ENCODE results near the gene TMEM120A.

TMEM120A gene

DNA sequence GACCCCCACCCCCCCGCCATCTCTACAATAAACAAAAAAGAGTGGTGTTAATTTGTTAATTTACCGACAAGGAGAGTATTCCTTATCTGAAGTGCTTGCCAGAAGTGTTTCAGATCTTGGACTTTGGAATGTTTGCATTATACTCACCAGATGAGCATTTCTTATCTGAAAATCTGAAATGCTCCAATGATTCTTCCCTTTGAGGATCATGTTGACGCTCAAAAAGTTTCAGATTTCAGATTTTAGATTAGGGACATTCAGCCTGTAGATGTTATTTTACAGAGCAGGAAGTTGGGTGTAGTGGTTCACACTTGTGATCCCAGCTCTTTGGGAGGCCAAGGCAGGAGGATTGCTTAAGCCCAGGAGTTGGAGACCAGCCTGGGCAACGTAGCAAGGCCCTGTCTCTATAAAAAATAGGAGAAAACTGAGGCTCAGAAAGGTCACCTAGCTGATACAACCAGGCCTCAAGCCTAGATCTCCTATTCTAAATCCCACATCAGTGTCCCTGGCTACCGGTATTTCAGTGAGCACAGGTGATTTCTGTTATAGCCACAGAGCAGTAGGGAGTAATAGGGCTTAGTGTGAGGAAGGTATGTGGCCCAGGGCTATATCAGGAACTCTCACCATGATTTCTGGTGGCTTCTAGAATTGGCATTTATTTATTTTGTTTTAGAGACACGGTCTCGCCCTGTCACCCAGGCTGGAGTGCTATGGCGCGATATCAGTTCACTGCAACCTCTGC is 35.4 kb downstream of the TMEM120A start:
- no peaks in the 10 kb centered on the region for H3K27me3 ChIP-seq (ENCODE audit: control insufficient read depth, insufficient read depth, low read length, poor library complexity, severe bottlenecking)
- H3K36me3 ChIP-seq (ENCODE audit: control insufficient read depth, insufficient read depth, low read length): peaks cover 9% of the 10 kb centered on the region
- H3K4me1 ChIP-seq (ENCODE audit: control insufficient read depth, insufficient read depth, low read length): peaks cover 22% of the 10 kb centered on the region
- H3K9me3 ChIP-seq (ENCODE audit: control insufficient read depth, low read length): no peaks in the 10 kb centered on the region
- WGBS, 2 experiments: 96 to 98% methylated on average over 9 of the region's 9 CpGs
- H3K27ac ChIP-seq (ENCODE audit: insufficient read depth, low read depth, low read length, poor library complexity, severe bottlenecking): no peak overlapping the region
- no peak overlapping the region for H3K4me3 ChIP-seq (ENCODE audit: insufficient read depth, low read depth, low read length)

DNA sequence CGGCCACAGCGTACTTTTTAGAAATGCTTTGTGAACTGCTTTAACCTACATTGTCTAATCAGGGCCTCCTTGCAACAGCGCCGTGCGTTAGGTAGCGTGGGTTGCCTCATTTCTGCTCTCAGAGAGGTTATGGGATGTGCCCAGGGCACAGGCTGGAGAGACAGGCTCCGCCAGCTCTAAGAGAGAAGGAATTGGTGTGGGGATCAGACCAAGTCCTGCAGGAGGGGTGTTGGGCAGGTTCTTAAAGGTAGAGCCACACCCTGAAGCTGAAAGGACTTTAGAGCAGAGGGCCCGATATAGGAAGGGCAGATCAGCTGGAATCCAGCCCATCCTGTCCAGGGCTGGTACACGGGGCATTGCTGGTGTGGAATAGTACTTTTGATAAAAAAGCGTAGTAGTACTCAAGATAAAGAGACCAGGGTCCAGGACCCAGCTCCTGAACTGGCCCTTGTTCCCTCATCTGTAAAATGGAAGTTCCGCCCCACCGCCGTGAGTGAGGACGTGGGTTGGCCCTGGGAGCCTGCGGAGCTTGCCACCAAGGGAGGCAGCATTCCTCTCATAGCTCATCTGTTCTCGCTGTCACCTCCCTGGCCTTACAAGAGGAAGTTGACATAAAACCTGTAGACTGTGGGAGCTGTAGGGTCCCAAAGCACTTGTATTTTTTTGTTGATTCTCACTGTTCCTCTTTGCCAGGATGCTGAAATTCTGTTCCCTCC is 37.2 kb downstream of the TMEM120A start:
- Histone ChIP-seq H3K36me3 (ENCODE audit: control insufficient read depth, insufficient read depth, low read length) (peaks cover 11% of the 10 kb centered on the region), H3K9me3 (ENCODE audit: control insufficient read depth, low read length) (no peaks in the 10 kb centered on the region), H3K4me1 (ENCODE audit: control insufficient read depth, insufficient read depth, low read length) (peaks cover 10% of the 10 kb centered on the region), H3K27me3 (ENCODE audit: control insufficient read depth, insufficient read depth, low read length, poor library complexity, severe bottlenecking) (no peaks in the 10 kb centered on the region), H3K27ac (ENCODE audit: insufficient read depth, low read depth, low read length, poor library complexity, severe bottlenecking) (no peak overlapping the region), H3K4me3 (ENCODE audit: insufficient read depth, low read depth, low read length) (no peak overlapping the region)
- WGBS, 2 experiments: 64 to 66% methylated on average over 16 of the region's 16 CpGs

DNA sequence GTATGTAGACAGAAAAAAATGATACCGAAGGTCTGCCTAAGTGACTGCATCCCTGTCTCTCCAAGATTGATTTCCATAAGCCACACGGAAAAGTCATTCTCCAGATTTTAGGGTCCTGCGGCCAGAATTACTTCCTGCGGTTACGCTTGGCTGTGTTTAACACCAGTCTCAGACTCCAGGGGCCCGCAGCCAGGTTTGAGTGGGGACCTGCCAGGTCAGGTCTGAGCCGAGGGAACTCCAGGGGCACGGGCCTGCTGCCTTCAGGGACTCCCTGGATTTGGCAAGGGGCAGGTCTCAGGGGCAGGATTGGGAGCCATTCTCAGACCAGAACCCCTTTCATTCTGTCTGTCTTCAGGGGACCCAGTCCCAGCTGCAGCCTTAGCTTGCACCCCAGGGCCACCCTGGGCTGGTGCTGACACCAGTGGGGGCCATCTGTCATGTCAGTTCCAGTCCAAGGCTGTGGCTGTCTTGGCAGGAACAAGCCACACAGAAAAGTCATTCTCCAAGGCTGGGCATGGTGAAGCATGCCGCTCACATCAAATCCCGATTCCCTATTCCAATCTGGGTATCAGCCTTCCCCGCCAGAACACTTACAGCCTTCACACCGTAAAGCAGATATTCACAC is 39.0 kb downstream of the TMEM120A start:
- Histone ChIP-seq H3K27ac (ENCODE audit: insufficient read depth, low read depth, low read length, poor library complexity, severe bottlenecking) (no peak overlapping the region), H3K9me3 (ENCODE audit: control insufficient read depth, low read length) (no peaks in the 10 kb centered on the region), H3K36me3 (ENCODE audit: control insufficient read depth, insufficient read depth, low read length) (peaks cover 11% of the 10 kb centered on the region), H3K4me1 (ENCODE audit: control insufficient read depth, insufficient read depth, low read length) (peaks cover 10% of the 10 kb centered on the region), H3K27me3 (ENCODE audit: control insufficient read depth, insufficient read depth, low read length, poor library complexity, severe bottlenecking) (no peaks in the 10 kb centered on the region), H3K4me3 (ENCODE audit: insufficient read depth, low read depth, low read length) (no peak overlapping the region)
- 94 to 96% methylated on average over 12 of the region's 12 CpGs for WGBS, 2 experiments

DNA sequence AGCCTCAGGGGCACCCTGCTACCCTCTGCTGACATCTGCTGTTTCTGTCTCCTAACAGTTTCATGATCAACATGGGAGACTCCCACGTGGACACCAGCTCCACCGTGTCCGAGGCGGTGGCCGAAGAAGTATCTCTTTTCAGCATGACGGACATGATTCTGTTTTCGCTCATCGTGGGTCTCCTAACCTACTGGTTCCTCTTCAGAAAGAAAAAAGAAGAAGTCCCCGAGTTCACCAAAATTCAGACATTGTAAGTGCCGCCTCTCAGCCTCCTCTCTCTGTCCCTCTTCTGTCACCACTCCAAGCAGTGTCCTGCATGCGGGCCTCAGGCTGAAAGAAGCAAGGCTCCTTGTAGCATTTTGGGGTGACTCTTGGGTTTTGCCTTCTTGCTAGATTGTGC is 40.5 kb downstream of the TMEM120A start:
- peaks cover 11% of the 10 kb centered on the region for H3K36me3 ChIP-seq (ENCODE audit: control insufficient read depth, insufficient read depth, low read length)
- H3K4me3 ChIP-seq (ENCODE audit: insufficient read depth, low read depth, low read length): no peak overlapping the region
- no peaks in the 10 kb centered on the region for H3K9me3 ChIP-seq (ENCODE audit: control insufficient read depth, low read length)
- WGBS, 2 experiments: 90 to 95% methylated on average over 11 of the region's 11 CpGs
- peaks cover 10% of the 10 kb centered on the region for H3K4me1 ChIP-seq (ENCODE audit: control insufficient read depth, insufficient read depth, low read length)
- H3K27me3 ChIP-seq (ENCODE audit: control insufficient read depth, insufficient read depth, low read length, poor library complexity, severe bottlenecking): no peaks in the 10 kb centered on the region
- H3K27ac ChIP-seq (ENCODE audit: insufficient read depth, low read depth, low read length, poor library complexity, severe bottlenecking): no peak overlapping the region

DNA sequence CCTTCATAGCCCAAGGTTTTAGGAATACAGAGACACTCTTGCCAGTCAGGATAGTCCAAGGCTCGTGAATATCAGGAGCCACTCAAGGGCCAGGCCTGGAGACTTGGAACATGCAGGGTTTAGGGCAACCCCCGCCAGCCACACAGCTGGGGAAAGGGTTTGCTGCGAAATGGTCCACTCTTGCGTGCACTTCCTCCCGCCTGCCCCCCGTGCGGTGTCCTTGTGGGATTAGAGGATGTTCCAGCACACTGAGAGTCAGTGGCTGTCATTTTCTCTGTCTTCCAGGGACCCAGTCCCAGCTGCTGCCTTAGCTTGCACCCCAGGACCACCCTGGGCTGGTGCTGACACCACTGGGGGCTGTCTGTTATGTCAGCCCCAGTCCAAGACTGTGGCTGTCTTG is 41.0 kb downstream of the TMEM120A start:
- Histone ChIP-seq H3K4me1 (ENCODE audit: control insufficient read depth, insufficient read depth, low read length) (peaks cover 10% of the 10 kb centered on the region), H3K4me3 (ENCODE audit: insufficient read depth, low read depth, low read length) (no peak overlapping the region), H3K27ac (ENCODE audit: insufficient read depth, low read depth, low read length, poor library complexity, severe bottlenecking) (no peak overlapping the region), H3K36me3 (ENCODE audit: control insufficient read depth, insufficient read depth, low read length) (peaks cover 11% of the 10 kb centered on the region), H3K9me3 (ENCODE audit: control insufficient read depth, low read length) (no peaks in the 10 kb centered on the region), H3K27me3 (ENCODE audit: control insufficient read depth, insufficient read depth, low read length, poor library complexity, severe bottlenecking) (no peaks in the 10 kb centered on the region)
- 95 to 96% methylated on average over 7 of the region's 7 CpGs for WGBS, 2 experiments

DNA sequence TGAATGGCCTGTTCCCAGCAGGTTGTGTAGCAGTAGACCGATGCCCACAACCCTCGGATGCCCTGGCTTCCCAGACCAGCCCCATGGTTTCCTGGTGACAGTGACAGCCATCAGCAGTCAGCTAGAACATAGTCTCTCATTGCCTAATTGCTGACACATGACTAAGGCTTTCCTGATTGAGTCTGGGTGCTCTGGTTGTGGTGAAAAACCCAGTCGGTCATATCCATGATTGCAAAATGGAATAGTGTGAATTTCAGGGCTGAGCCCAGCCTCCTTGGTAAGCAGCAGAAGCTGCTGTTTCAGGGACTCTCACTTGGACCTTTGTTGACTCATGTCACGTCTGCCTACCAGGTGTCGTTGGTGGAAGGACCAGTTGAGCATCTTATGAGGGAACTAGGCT is 42.9 kb downstream of the TMEM120A start:
- H3K27me3 ChIP-seq (ENCODE audit: control insufficient read depth, insufficient read depth, low read length, poor library complexity, severe bottlenecking): no peaks in the 10 kb centered on the region
- peaks cover 11% of the 10 kb centered on the region for H3K36me3 ChIP-seq (ENCODE audit: control insufficient read depth, insufficient read depth, low read length)
- no peaks in the 10 kb centered on the region for H3K4me1 ChIP-seq (ENCODE audit: control insufficient read depth, insufficient read depth, low read length)
- H3K4me3 ChIP-seq (ENCODE audit: insufficient read depth, low read depth, low read length): no peak overlapping the region
- 93 to 95% methylated on average over 5 of the region's 5 CpGs for WGBS, 2 experiments
- H3K9me3 ChIP-seq (ENCODE audit: control insufficient read depth, low read length): no peaks in the 10 kb centered on the region
- no peak overlapping the region for H3K27ac ChIP-seq (ENCODE audit: insufficient read depth, low read depth, low read length, poor library complexity, severe bottlenecking)

DNA sequence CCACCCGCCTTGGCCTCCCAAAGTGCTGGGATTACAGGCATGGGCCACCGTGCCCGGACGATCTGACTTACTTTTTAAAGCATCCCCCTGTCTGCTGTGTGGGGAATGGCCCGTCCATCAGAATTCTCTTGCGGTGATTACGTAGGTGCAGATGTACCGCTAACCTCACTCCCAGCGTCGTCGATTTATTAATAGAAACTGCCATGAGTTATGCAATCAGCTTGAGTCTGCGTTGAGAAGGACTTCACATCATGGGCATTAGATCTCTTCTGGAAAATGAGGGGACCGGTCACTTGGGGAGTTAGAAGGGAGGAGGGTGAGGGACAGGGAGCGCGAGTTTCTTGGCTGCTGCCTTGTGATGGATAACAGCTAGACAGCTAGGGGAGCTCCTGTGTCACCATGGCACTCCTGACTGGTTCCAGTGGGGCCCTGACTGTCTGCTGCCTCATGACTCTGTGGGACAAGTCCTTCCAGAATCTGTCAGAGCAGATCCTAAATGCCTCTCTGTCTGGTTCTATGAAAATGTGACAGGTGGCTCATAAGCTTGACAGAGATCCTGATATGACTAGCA is 44.2 kb downstream of the TMEM120A start:
- no peaks in the 10 kb centered on the region for H3K27me3 ChIP-seq (ENCODE audit: control insufficient read depth, insufficient read depth, low read length, poor library complexity, severe bottlenecking)
- H3K4me1 ChIP-seq (ENCODE audit: control insufficient read depth, insufficient read depth, low read length): no peaks in the 10 kb centered on the region
- H3K9me3 ChIP-seq (ENCODE audit: control insufficient read depth, low read length): no peaks in the 10 kb centered on the region
- no peak overlapping the region for H3K4me3 ChIP-seq (ENCODE audit: insufficient read depth, low read depth, low read length)
- no peak overlapping the region for H3K27ac ChIP-seq (ENCODE audit: insufficient read depth, low read depth, low read length, poor library complexity, severe bottlenecking)
- WGBS, 2 experiments: 92 to 93% methylated on average over 15 of the region's 15 CpGs
- peaks cover 6% of the 10 kb centered on the region for H3K36me3 ChIP-seq (ENCODE audit: control insufficient read depth, insufficient read depth, low read length)

DNA sequence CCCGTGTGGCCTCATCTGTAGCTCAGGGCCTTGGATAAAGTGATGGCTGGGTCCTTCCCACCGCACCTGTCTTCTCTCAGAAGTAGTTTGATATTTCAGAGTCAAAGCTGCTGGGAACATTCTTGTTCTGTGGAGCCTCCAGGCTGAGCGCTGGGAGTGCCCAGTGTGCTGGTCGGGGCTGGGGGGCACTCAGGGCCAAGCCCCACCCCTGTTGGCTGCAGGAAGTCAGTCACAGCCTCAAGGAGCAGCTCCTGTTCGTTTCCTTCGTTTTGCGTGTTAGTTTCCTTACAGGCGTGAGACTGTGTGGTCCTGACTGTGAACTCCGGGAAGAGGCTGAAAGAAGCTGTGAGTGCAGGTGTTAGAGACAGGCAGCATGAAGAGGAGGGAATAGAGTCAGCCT is 46.2 kb downstream of the TMEM120A start:
- Histone ChIP-seq H3K27me3 (ENCODE audit: control insufficient read depth, insufficient read depth, low read length, poor library complexity, severe bottlenecking) (no peaks in the 10 kb centered on the region), H3K36me3 (ENCODE audit: control insufficient read depth, insufficient read depth, low read length) (no peaks in the 10 kb centered on the region), H3K4me1 (ENCODE audit: control insufficient read depth, insufficient read depth, low read length) (no peaks in the 10 kb centered on the region), H3K27ac (ENCODE audit: insufficient read depth, low read depth, low read length, poor library complexity, severe bottlenecking) (no peak overlapping the region), H3K4me3 (ENCODE audit: insufficient read depth, low read depth, low read length) (no peak overlapping the region), H3K9me3 (ENCODE audit: control insufficient read depth, low read length) (no peaks in the 10 kb centered on the region)
- WGBS, 2 experiments: 93 to 95% methylated on average over 9 of the region's 9 CpGs

DNA sequence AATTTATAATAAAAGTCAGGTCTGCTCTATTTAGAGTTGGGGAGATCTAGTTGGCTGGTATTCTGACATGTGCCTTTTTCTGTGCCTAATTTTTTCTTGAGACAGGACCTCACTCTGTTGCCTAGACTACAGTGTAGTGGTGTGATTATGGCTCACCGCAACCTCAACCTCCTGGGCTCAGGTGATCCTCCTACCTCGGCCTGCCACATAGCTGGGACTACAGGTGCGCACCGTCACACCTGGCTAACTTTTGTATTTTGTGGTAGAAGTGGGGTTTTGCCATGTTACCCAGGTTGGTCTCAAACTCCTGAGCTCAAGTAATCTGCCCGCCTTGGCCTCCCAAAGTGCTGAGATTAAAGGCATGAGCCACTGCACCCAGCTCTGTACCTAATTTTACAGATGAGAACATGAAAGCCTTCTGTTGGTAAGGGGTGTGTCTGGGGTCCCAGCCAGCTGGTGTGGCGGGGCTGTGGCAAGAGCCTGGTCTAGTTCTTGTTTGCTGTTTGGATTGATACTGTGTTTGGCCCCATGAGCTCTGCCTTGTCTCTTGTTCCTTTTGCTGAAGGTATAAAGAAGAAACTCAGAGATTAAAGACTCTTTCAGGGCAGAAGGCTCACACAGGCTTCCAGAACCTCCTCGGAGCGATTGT is 48.1 kb downstream of the TMEM120A start:
- H3K4me3 ChIP-seq (ENCODE audit: insufficient read depth, low read depth, low read length): no peak overlapping the region
- no peaks in the 10 kb centered on the region for H3K27me3 ChIP-seq (ENCODE audit: control insufficient read depth, insufficient read depth, low read length, poor library complexity, severe bottlenecking)
- WGBS, 2 experiments: 82 to 85% methylated on average over 8 of the region's 8 CpGs
- H3K27ac ChIP-seq (ENCODE audit: insufficient read depth, low read depth, low read length, poor library complexity, severe bottlenecking): no peak overlapping the region
- no peaks in the 10 kb centered on the region for H3K9me3 ChIP-seq (ENCODE audit: control insufficient read depth, low read length)
- no peaks in the 10 kb centered on the region for H3K36me3 ChIP-seq (ENCODE audit: control insufficient read depth, insufficient read depth, low read length)
- H3K4me1 ChIP-seq (ENCODE audit: control insufficient read depth, insufficient read depth, low read length): no peaks in the 10 kb centered on the region

Data from ectodermal cell (in vitro differentiated cells).